Measurements from ENCODE around the gene ZNF775.

- no peak for TF ChIP-seq BACH2 (CRISPR knock-in tag; IDR thresholded peaks at IDR 0.05; ENCODE audit: borderline replicate concordance)
- no peak for TF ChIP-seq TOX (CRISPR knock-in tag; IDR thresholded peaks at IDR 0.05; ENCODE audit: borderline replicate concordance)
- TF ChIP-seq ARNTL (CRISPR knock-in tag; IDR thresholded peaks at IDR 0.05; ENCODE audit: borderline replicate concordance, low read depth) = no peak
- no peak for TF ChIP-seq CSDC2 (CRISPR knock-in tag; IDR thresholded peaks at IDR 0.05)
- no peak for TF ChIP-seq RARB (CRISPR knock-in tag; IDR thresholded peaks at IDR 0.05)
- no peak for TF ChIP-seq ZNF70 (CRISPR knock-in tag; IDR thresholded peaks at IDR 0.05)
- TF ChIP-seq, protein P1, sequence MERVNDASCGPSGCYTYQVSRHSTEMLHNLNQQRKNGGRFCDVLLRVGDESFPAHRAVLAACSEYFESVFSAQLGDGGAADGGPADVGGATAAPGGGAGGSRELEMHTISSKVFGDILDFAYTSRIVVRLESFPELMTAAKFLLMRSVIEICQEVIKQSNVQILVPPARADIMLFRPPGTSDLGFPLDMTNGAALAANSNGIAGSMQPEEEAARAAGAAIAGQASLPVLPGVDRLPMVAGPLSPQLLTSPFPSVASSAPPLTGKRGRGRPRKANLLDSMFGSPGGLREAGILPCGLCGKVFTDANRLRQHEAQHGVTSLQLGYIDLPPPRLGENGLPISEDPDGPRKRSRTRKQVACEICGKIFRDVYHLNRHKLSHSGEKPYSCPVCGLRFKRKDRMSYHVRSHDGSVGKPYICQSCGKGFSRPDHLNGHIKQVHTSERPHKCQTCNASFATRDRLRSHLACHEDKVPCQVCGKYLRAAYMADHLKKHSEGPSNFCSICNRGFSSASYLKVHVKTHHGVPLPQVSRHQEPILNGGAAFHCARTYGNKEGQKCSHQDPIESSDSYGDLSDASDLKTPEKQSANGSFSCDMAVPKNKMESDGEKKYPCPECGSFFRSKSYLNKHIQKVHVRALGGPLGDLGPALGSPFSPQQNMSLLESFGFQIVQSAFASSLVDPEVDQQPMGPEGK (CRISPR knock-in tag; IDR thresholded peaks at IDR 0.05; ENCODE audit: borderline replicate concordance) = no peak
- TF ChIP-seq ZFP3 (CRISPR knock-in tag; IDR thresholded peaks at IDR 0.05) = no peak
- TF ChIP-seq ESRRG (CRISPR knock-in tag; IDR thresholded peaks at IDR 0.05) = no peak
- no peak for TF ChIP-seq ISL1 (CRISPR knock-in tag; IDR thresholded peaks at IDR 0.05)
Observed at GRCh38 chr7:150335108-150335773, 43.9 kb upstream of the ZNF775 start.
